Adrenal gland (tissue), 5 donors: ENCODE measurements around the gene DEFB128.

Source experiments
- CTCF ChIP-seq, 6 experiments: fragments of 450-650 bp in 4 of 6; fragments of 200-600 bp in 2 of 6; sonication (generic) in 1 of 6; IDR thresholded peaks; 1 replicate in 5 of 6; 2 replicates in 1 of 6; pipeline versions ENCODE4 v1.5.1 to v1.8.0; 2016 to 2021; ENCODE audit warnings: antibody characterized with exemption in 6 of 6, mild to moderate bottlenecking in 2 of 6, moderate library complexity in 1 of 6
- POLR2A ChIP-seq, 2 donors: fragments of 450-650 bp; IDR thresholded peaks; one replicate each; pipeline ENCODE4 v1.6.1; 2017; ENCODE audit warnings: antibody characterized with exemption in 2 of 2, mild to moderate bottlenecking in 2 of 2, moderate library complexity in 1 of 2
- donor health status: DM: no; HTN: no; CAD: no.

- TF ChIP-seq CTCF (IDR thresholded peaks at IDR 0.05) (no peak), POLR2A (IDR thresholded peaks at IDR 0.05) (no peak)
These were observed 20.6 kb downstream of the DEFB128 start for GRCh38 chr20:168876-169275.
